Trophoblast cell (in vitro differentiated cells and primary cell): Measurements from ENCODE around the gene PTGES3L.
A peak's percentile ranks its signal among the peaks of the same experiment; 100 is the strongest.

Experiments
- DNase-seq, 2 donors: peaks; one replicate each; pipeline ENCODE4 v3.0.0-alpha.2; 2016
- H2AFZ ChIP-seq: 2 replicates; pipeline ENCODE4 v1.6.1; 2013; ENCODE audit warnings: low read length, moderate library complexity, mild to moderate bottlenecking; ENCODE audit not compliant: insufficient read depth, poor library complexity
- H2AK5ac ChIP-seq: 2 replicates; pipeline ENCODE4 v1.6.1; 2013; ENCODE audit warnings: mild to moderate bottlenecking, low read length
- H2BK120ac ChIP-seq: 2 replicates; pipeline ENCODE4 v1.6.1; 2013; ENCODE audit warnings: low read length, mild to moderate bottlenecking, moderate library complexity; ENCODE audit not compliant: insufficient read depth, poor library complexity
- H2BK12ac ChIP-seq: 2 replicates; pipeline ENCODE4 v1.6.1; 2013; ENCODE audit warnings: mild to moderate bottlenecking, low read length, moderate library complexity
- H2BK5ac ChIP-seq: 2 replicates; pipeline ENCODE4 v1.6.1; 2013; ENCODE audit warnings: low read length, low read depth, moderate library complexity, mild to moderate bottlenecking; ENCODE audit not compliant: poor library complexity
- H3K14ac ChIP-seq: 2 replicates; pipeline ENCODE4 v1.6.1; 2013; ENCODE audit warnings: mild to moderate bottlenecking, low read length
- H3K18ac ChIP-seq: 2 replicates; pipeline ENCODE4 v1.6.1; 2013; ENCODE audit warnings: mild to moderate bottlenecking, low read length
- H3K23ac ChIP-seq: 2 replicates; pipeline ENCODE4 v1.6.1; 2013; ENCODE audit warnings: low read length
- H3K27ac ChIP-seq: 2 replicates; pipeline ENCODE4 v1.5.1; 2013; ENCODE audit warnings: low read depth, mild to moderate bottlenecking, inconsistent platforms, low read length, moderate library complexity
- H3K27me3 ChIP-seq: 2 replicates; pipeline ENCODE4 v1.6.1; 2013; ENCODE audit warnings: inconsistent platforms, mild to moderate bottlenecking, low read length, moderate library complexity; ENCODE audit not compliant: insufficient read depth
- H3K36me3 ChIP-seq, 2 experiments: 1 replicate in 1 of 2; 2 replicates in 1 of 2; pipeline ENCODE4 v1.6.1; 2013; ENCODE audit warnings: low read length in 2 of 2, mild to moderate bottlenecking in 2 of 2, moderate library complexity in 1 of 2; ENCODE audit not compliant: insufficient read depth in 2 of 2, control insufficient read depth in 1 of 2
- H3K4ac ChIP-seq: 2 replicates; pipeline ENCODE4 v1.6.1; 2013; ENCODE audit warnings: low read depth, mild to moderate bottlenecking, low read length, moderate library complexity
- H3K4me1 ChIP-seq, 2 experiments: 1 replicate in 1 of 2; 2 replicates in 1 of 2; pipeline ENCODE4 v1.6.1; 2013; ENCODE audit warnings: low read length in 2 of 2, mild to moderate bottlenecking in 2 of 2, moderate library complexity in 1 of 2; ENCODE audit not compliant: insufficient read depth in 2 of 2, control insufficient read depth in 1 of 2
- H3K4me2 ChIP-seq: 2 replicates; pipeline ENCODE4 v1.6.1; 2013; ENCODE audit warnings: inconsistent platforms, mild to moderate bottlenecking, low read length, moderate library complexity
- H3K4me3 ChIP-seq: 2 replicates; pipeline ENCODE4 v1.5.1; 2013; ENCODE audit warnings: mild to moderate bottlenecking, low read depth, low read length, inconsistent platforms
- H3K79me1 ChIP-seq: one replicate; pipeline ENCODE4 v1.6.1; 2013; ENCODE audit warnings: low read length
- H3K79me2 ChIP-seq: 2 replicates; pipeline ENCODE4 v1.6.1; 2013; ENCODE audit warnings: low read length, mild to moderate bottlenecking; ENCODE audit not compliant: control insufficient read depth, insufficient read depth, poor library complexity
- H3K9ac ChIP-seq: 2 replicates; pipeline ENCODE4 v1.6.1; 2013; ENCODE audit warnings: mild to moderate bottlenecking, low read length
- H3K9me3 ChIP-seq: 2 replicates; pipeline ENCODE4 v1.6.1; 2013; ENCODE audit warnings: low read depth, mild to moderate bottlenecking, control low read depth, inconsistent platforms, low read length; ENCODE audit not compliant: insufficient read depth
- H4K12ac ChIP-seq: 2 replicates; pipeline ENCODE4 v1.6.1; 2013; ENCODE audit warnings: low read depth, mild to moderate bottlenecking, low read length, moderate library complexity
- H4K8ac ChIP-seq: 2 replicates; pipeline ENCODE4 v1.6.1; 2013; ENCODE audit warnings: low read depth, mild to moderate bottlenecking, low read length, moderate library complexity
- H4K91ac ChIP-seq: one replicate; pipeline ENCODE4 v1.6.1; 2013; ENCODE audit warnings: low read depth, mild to moderate bottlenecking, low read length, moderate library complexity
- WGBS: extraction: QIAGEN DNeasy Blood & Tissue Kit; methylation state at CpG from one replicate; pipeline ENCODE4 v1.1.7; 2013; ENCODE audit warnings: missing lambda C conversion rate; ENCODE audit not compliant: insufficient read length, insufficient coverage; ENCODE audit errors: extremely low coverage; 5-methylcytosine and 5-hydroxymethylcytosine counted together

Gene PTGES3L

DNA sequence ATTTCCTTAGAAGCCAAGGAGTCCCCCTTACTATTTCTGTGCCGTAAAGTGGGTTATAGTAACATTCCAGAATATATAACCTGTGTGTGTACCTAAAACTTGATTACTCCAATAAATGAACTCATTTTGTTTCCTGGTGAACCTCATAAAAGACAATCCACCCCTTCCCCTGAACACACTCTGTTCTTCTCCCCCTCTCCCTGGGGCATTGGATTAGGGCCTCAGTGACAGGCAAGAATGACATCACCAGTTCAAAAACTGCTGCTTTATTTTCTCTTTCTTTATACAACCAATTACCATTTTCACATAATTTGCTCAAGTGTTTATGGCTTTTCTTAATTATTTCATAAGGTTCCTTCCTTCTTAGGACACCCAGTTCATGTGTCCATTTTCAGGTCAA, 33.1 kb downstream of the PTGES3L start:
- no peak overlapping the region for H4K12ac ChIP-seq
- H3K9me3 ChIP-seq = no peaks in the 10 kb centered on the region
- H3K36me3 ChIP-seq = peaks cover 7 to 12% of the 10 kb centered on the region in 2 experiments
- H3K4me3 ChIP-seq = no peak overlapping the region
- H3K79me1 ChIP-seq = no peaks in the 10 kb centered on the region
- H3K4me1 ChIP-seq = no peaks in the 10 kb centered on the region
- H3K9ac ChIP-seq = no peak overlapping the region
- H2BK12ac ChIP-seq = no peak overlapping the region
- no peak overlapping the region for H2AK5ac ChIP-seq
- no peak overlapping the region for H3K4me2 ChIP-seq
- no peaks in the 10 kb centered on the region for H3K27me3 ChIP-seq
- H3K4ac ChIP-seq = no peak overlapping the region
- no peak for DNase-seq
- H3K27ac ChIP-seq = no peak overlapping the region
- H2BK120ac ChIP-seq = no peak overlapping the region
- H2BK5ac ChIP-seq = no peak overlapping the region
- H2AFZ ChIP-seq = no peak overlapping the region
- H4K91ac ChIP-seq = no peak overlapping the region
- no CpG with 5 or more reads among the region's 1 CpG for WGBS
- H3K18ac ChIP-seq = no peak overlapping the region
- no peaks in the 10 kb centered on the region for H3K79me2 ChIP-seq
- H3K14ac ChIP-seq = no peak overlapping the region
- H3K23ac ChIP-seq = no peak overlapping the region
- H4K8ac ChIP-seq = no peak overlapping the region

DNA sequence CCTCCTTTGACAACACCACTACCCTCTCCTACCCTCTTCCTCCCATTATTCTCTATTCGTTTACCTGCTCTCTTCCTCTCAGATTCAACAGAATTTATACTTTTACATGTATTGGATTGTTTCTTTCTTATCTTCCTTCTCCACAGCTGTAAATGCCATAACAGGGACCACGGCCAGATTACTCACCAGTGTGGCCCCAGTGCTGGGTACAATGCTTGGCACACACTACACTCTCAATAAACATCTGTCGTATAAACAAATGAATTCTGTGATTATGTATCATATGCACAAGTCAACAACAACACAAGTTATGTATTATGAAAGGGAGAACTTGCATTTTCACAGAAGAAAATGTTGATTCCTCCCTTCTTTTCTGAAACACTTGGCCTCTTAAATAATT, 35.7 kb downstream of the PTGES3L start:
- H2BK120ac ChIP-seq = no peak overlapping the region
- no peaks in the 10 kb centered on the region for H3K27me3 ChIP-seq
- H4K12ac ChIP-seq = no peak overlapping the region
- H3K79me1 ChIP-seq = no peaks in the 10 kb centered on the region
- H3K4me1 ChIP-seq = no peaks in the 10 kb centered on the region
- H2BK12ac ChIP-seq = no peak overlapping the region
- H4K8ac ChIP-seq = no peak overlapping the region
- H3K23ac ChIP-seq = no peak overlapping the region
- H3K27ac ChIP-seq = no peak overlapping the region
- no peaks in the 10 kb centered on the region for H3K79me2 ChIP-seq
- H3K36me3 ChIP-seq = no peaks in the 10 kb centered on the region
- H3K4ac ChIP-seq = no peak overlapping the region
- no peak overlapping the region for H2BK5ac ChIP-seq
- no peak overlapping the region for H3K4me2 ChIP-seq
- H3K4me3 ChIP-seq = no peak overlapping the region
- no peak overlapping the region for H4K91ac ChIP-seq
- WGBS = 100% methylated on average over 1 of the region's 3 CpGs
- no peaks in the 10 kb centered on the region for H3K9me3 ChIP-seq
- H2AFZ ChIP-seq = no peak overlapping the region
- H3K14ac ChIP-seq = no peak overlapping the region
- no peak overlapping the region for H3K18ac ChIP-seq
- DNase-seq = no peak
- H3K9ac ChIP-seq = no peak overlapping the region
- H2AK5ac ChIP-seq = no peak overlapping the region

DNA sequence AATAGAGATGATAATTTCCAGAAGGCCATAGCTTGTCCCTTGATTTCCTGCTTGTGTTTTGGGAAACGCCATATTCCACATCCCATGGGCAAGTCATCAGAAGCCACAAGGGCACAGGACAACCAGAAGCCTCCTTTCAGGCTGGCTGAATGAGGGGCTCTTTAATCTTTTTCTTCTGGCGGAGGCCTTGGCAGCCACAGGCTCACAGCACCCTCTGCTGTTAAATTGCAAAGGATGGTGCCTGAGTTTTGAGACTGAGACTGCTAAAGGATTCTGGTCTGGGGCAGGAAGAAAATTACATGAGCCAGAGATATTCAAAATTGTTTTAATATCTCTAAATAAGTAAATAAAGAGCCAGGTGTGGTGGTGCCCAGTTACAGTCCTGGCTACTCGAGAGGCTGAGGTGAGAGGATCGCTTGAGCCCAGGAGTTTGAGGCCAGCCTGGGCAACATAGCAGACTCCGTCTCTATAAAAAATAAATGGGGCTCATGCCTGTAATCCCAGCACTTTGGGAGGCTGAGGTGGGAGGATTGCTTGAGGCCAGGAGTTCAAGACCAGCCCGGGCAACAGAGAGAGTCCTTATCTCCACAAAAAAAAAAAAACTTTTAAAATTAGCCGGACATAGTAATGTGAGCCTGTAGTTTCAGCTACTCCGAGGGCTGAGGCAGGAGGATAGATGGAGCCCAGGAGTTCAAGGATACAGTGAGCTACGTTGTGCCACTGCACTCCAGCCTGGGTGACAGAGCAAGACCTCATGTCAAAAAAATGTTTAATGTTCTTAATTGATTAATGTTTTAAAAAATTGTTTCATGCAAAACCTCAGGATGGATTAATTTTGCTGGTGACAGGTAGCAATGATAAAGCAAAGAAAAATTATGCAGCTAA, 41.9 kb downstream of the PTGES3L start:
- Histone ChIP-seq H3K14ac (no peak overlapping the region), H3K9ac (no peak overlapping the region), H3K4me2 (no peak overlapping the region), H3K9me3 (no peaks in the 10 kb centered on the region), H2AFZ (no peak overlapping the region), H4K12ac (no peak overlapping the region), H3K4me3 (no peak overlapping the region), H2BK5ac (no peak overlapping the region), H3K79me2 (no peaks in the 10 kb centered on the region), H3K36me3 (no peaks in the 10 kb centered on the region), H4K91ac (no peak overlapping the region), H2BK120ac (no peak overlapping the region), H3K79me1 (no peaks in the 10 kb centered on the region), H3K27ac (no peak overlapping the region), H2AK5ac (no peak overlapping the region), H3K4ac (no peak overlapping the region), H3K18ac (no peak overlapping the region), H3K23ac (no peak overlapping the region), H3K4me1 (no peaks in the 10 kb centered on the region), H4K8ac (no peak overlapping the region), H2BK12ac (no peak overlapping the region), H3K27me3 (no peaks in the 10 kb centered on the region)
- DNase-seq = peak in 1 of 2 donors; percentile 49
- WGBS = no CpG with 5 or more reads among the region's 9 CpGs

DNA sequence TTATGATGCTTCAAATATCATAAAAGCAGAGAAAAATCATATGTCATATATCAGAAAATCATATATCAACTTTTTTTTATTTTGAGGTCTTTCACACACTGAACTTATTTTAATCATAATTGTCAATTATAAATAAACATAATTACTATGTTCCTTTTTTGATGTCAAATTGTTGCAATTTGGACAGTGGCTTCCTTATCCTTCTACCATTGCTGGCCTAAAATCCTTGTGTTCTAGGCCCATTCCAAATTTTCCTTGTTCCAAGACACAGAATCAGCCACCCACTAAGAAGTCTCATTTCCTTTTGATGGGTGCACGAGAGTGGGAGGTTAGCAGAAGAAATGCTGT, 50.4 kb downstream of the PTGES3L start:
- no peaks in the 10 kb centered on the region for H3K27me3 ChIP-seq
- no CpG with 5 or more reads among the region's 1 CpG for WGBS
- H2BK12ac ChIP-seq = no peak overlapping the region
- H3K36me3 ChIP-seq = no peaks in the 10 kb centered on the region
- DNase-seq = no peak
- no peak overlapping the region for H2BK5ac ChIP-seq
- H4K12ac ChIP-seq = no peak overlapping the region
- H3K4ac ChIP-seq = no peak overlapping the region
- H3K23ac ChIP-seq = no peak overlapping the region
- H3K79me1 ChIP-seq = no peaks in the 10 kb centered on the region
- no peak overlapping the region for H4K8ac ChIP-seq
- H3K4me3 ChIP-seq = no peak overlapping the region
- H2AK5ac ChIP-seq = no peak overlapping the region
- H3K4me1 ChIP-seq = peaks cover 0 to 2% of the 10 kb centered on the region in 2 experiments
- no peak overlapping the region for H4K91ac ChIP-seq
- no peak overlapping the region for H3K18ac ChIP-seq
- no peak overlapping the region for H3K14ac ChIP-seq
- H2AFZ ChIP-seq = no peak overlapping the region
- no peak overlapping the region for H3K9ac ChIP-seq
- H3K79me2 ChIP-seq = no peaks in the 10 kb centered on the region
- no peaks in the 10 kb centered on the region for H3K9me3 ChIP-seq
- H2BK120ac ChIP-seq = no peak overlapping the region
- H3K27ac ChIP-seq = no peak overlapping the region
- H3K4me2 ChIP-seq = no peak overlapping the region
